Measurements from ENCODE around the gene WNT3A.

The WNT3A gene

DNA sequence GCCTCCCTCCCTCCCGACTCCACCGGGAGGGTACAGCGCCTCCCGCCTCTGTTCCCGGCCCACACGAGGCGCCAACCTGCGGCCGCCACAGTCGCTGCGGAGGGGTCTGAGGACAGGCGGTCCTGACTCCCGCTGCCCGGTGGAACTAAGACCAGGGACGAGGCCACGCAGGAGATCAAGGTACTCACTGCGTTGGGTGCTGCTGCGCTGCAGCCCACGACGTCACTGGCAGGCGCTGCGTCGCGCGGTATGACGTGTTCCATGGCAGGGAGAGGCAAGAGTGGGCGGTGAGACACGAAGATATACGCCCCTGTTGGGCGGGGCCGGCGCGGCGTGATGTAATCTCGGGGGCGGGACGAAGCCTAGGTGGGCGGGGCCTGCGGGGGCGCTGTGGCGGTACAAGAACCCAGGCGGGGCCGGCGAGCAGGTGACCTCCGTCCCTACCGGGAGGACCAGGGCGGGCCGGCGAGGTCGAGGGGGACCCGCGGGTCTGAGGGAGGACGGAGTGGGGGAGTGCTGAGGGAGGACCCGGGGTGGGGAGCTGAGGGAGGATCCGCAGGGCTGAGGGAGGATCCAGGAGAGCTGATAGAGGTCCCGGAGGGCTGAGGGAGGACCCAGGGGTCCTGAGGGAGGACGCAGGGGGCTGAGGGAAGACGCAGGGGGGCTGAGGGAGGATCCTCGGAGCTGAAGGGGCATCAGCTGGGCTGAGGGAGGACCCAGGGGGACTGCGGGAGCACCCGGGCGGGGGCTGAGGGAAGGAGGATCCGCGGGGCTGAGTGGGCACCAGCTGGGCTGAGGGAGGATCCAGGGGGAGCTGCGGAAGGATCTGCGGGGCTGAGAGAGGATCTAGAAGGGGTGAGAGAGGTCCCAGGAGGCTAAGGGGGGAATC, 102.5 kb downstream of the WNT3A start, which contains the start of gene MRPL55:
Gene MRPL55 (minus strand): TSS at position 227 of the 889 bp plus-strand sequence. CDS start 1,039 bp downstream, outside the sequence.
- Histone ChIP-seq H3K36me3 (ENCODE audit: control insufficient read depth, insufficient read depth, low read length) (no peaks in the 10 kb centered on the region), H3K79me2 (no peaks in the 10 kb centered on the region), H2AFZ (peak within 1 kb of the TSS; percentile 96), H3K4me2 (ENCODE audit: low read length) (peak within 1 kb of the TSS; percentile 98), H3K4me3 (ENCODE audit: low read depth, low read length) (peak within 1 kb of the TSS; percentile 91), H3K27ac (peak within 1 kb of the TSS; percentile 94), H3K9me3 (ENCODE audit: control insufficient read depth, low read length) (no peaks in the 10 kb centered on the region), H3K27me3 (ENCODE audit: control insufficient read depth, insufficient read depth, low read length) (no peaks in the 10 kb centered on the region), H3K4me1 (peaks cover 6% of the 10 kb centered on the region), H3K9ac (peak within 1 kb of the TSS; percentile 91)
- TF ChIP-seq, protein P1, sequence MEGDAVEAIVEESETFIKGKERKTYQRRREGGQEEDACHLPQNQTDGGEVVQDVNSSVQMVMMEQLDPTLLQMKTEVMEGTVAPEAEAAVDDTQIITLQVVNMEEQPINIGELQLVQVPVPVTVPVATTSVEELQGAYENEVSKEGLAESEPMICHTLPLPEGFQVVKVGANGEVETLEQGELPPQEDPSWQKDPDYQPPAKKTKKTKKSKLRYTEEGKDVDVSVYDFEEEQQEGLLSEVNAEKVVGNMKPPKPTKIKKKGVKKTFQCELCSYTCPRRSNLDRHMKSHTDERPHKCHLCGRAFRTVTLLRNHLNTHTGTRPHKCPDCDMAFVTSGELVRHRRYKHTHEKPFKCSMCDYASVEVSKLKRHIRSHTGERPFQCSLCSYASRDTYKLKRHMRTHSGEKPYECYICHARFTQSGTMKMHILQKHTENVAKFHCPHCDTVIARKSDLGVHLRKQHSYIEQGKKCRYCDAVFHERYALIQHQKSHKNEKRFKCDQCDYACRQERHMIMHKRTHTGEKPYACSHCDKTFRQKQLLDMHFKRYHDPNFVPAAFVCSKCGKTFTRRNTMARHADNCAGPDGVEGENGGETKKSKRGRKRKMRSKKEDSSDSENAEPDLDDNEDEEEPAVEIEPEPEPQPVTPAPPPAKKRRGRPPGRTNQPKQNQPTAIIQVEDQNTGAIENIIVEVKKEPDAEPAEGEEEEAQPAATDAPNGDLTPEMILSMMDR (IDR thresholded peaks at IDR 0.05) = no peak

DNA sequence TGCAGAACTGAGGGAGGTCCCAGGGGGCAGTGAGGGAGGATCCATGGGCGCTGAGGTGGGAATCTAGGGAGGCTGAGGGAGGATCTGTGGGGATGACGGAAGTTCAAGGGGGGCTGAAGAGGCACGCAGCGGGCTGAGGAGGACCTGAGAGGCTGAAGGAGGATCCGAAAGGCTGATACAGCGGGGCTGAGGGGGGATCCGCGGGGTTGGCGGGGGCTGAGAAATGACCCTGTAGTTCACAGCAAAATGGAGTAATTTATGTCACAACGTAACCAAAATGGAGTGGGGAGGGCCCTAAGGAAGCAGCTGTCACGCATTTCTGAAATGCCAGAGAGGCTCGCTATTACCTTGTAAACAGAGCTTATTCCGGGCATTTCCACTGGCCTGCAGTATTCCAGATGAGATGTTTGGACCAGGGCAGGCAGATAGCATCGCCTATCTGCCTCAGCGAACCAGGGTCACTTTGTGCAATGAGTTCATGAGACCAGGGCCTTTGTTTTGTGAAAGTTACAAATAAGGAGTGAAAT, 103.2 kb downstream of the WNT3A start:
- TF ChIP-seq, protein P1 (IDR thresholded peaks at IDR 0.05) = no peak

DNA sequence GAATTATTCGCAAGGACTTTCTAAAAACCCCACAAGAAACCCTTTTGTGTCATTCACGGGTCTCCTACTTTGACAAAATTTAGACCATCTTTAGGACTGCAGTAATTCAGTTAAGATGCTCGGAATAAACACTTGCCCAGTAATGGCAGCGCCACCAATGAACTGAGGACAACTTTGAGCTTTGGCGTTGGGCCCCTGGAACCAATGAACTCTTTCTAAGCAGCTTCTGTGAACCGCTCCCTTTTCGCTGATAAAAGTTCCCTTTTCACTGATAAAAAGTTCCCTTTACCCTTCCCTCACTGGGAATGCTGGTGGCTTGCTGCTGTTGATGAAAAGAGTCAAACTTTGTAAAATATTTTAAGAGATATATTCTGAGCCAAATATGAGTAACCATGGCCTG, 103.8 kb downstream of the WNT3A start:
- H3K4me2 ChIP-seq (ENCODE audit: low read length) = peak overlapping the region; percentile 83
- TF ChIP-seq, protein P1 (IDR thresholded peaks at IDR 0.05) = no peak
- H3K79me2 ChIP-seq = no peaks in the 10 kb centered on the region
- peak overlapping the region; percentile 96 for H2AFZ ChIP-seq
- H3K9ac ChIP-seq = no peak overlapping the region
- H3K9me3 ChIP-seq (ENCODE audit: control insufficient read depth, low read length) = no peaks in the 10 kb centered on the region
- no peaks in the 10 kb centered on the region for H3K27me3 ChIP-seq (ENCODE audit: control insufficient read depth, insufficient read depth, low read length)
- H3K4me1 ChIP-seq = peaks cover 6% of the 10 kb centered on the region
- peak overlapping the region; percentile 94 for H3K27ac ChIP-seq
- H3K36me3 ChIP-seq (ENCODE audit: control insufficient read depth, insufficient read depth, low read length) = no peaks in the 10 kb centered on the region
- H3K4me3 ChIP-seq (ENCODE audit: low read depth, low read length) = peak overlapping the region; percentile 91

More for the DNA sequence above, 103.2 kb downstream of the WNT3A start:
- Histone ChIP-seq H3K36me3 (ENCODE audit: control insufficient read depth, insufficient read depth, low read length) (no peaks in the 10 kb centered on the region), H3K4me2 (ENCODE audit: low read length) (peak overlapping the region; percentile 83), H2AFZ (peak overlapping the region; percentile 96), H3K9ac (peak overlapping the region; percentile 91), H3K4me1 (peaks cover 6% of the 10 kb centered on the region), H3K4me3 (ENCODE audit: low read depth, low read length) (peak overlapping the region; percentile 91), H3K9me3 (ENCODE audit: control insufficient read depth, low read length) (no peaks in the 10 kb centered on the region), H3K79me2 (no peaks in the 10 kb centered on the region), H3K27ac (peak overlapping the region; percentile 94), H3K27me3 (ENCODE audit: control insufficient read depth, insufficient read depth, low read length) (no peaks in the 10 kb centered on the region)

Measured in parathyroid adenoma (tissue), 2 donors.